Activated gamma-delta T cell treated with anti-CD3 and anti-CD28 coated beads, Interleukin-2, amount 50 U/mL, for 16 hours (primary cell): ENCODE results near the gene GAS7.

Source experiments
- DNase-seq: peaks from one replicate; pipeline ENCODE4 v3.0.0-alpha.2; 2020; ENCODE audit warnings: low read depth

Gene GAS7

DNA sequence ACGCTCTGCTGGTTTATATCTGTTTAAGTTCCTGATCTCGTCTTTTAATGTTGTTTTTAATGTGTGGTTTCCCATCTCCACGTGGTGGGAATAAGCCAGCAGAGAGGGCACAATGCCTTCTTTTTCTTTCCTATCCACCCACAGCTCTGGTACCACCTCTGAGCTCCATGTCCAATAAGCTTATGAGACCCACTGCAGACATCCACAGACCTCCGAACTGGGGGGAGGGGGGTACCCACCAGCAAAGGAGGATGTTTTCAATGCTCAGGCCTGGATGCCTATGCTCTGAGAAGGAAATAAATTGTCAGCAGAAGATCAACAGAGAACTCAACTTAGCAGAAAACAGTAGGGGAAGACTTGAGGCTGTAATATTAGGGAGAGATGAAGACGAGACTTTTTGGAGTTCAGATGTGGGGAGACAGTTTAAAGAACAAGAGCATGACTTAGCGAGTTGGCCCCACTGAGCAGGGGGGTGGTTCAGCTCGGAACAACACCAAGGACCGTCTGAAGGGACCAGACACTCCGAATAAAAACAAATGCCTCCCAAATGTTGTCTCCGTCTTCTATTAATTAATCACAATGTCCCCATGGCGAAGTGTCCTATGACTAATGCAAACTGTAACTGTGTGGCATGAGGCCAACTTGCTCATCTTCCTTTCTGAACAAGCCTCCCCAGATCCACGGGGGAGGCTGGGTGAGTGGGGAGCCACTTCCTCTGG, 62.7 kb downstream of the GAS7 start:
- no peak for DNase-seq

DNA sequence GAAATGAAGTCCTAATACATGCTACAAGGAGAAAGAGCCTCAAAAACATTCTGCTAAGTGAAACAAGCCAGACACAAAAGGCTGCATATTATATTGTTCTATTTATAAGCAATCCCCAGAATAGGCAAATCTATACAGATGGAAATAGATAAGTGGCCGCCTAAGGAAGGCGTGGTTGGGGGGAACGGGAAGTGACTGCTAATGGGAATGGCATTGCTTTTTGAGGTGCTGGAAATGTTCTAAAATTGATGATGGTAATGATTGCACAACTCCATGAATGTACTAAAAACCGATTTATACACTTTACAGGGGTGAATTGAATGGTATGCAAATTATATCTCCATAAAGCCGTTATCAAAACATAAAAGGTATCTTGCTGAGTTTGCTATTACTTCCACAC, 67.7 kb downstream of the GAS7 start:
- DNase-seq: no peak

DNA sequence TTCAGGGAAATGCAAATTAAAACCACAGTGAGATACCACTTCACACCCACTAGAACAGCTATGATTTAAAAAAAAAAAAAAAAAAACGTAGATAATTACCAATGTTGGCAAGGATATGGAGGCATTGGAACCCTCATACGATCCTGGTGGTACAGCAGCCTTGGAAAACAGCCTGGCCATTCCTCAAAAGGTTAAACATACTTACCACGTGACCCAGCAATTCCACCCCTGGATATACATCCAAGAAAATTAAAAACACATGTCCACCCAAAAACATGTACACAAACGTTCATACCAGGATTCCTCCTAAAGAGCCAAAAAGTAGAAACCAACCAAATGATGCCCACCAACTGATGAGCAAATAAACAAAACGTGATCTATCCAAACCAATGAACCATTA, 68.1 kb downstream of the GAS7 start:
- DNase-seq: no peak

DNA sequence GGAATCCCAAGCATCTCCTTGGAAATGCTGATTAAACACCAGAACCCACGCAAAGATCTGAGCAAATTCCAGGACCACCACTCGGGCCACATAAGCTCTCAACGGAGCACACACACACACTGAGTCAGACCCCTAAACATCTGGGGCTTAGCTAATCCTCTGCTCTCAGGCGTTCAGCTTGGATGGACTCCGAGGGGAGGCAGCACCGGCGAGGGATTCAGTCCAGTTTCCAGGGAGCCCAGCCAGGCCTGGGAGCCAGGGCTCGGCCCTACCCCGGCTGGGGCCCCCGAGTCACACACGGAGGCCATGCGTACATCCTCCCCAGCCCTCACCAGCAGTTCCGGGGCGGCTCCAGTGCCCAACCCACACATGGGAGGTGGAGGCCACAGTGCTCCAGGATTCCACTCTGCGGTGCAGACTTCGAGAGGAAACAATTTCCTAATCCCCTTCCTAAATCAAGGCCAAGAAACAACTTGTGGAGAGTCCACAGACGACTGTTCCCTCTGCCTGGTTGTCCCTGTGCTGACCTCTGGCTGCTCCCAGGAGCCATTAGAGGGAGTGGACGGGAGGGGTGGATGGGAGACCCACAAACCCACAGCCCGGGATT, 70.5 kb downstream of the GAS7 start:
- DNase-seq: no peak

DNA sequence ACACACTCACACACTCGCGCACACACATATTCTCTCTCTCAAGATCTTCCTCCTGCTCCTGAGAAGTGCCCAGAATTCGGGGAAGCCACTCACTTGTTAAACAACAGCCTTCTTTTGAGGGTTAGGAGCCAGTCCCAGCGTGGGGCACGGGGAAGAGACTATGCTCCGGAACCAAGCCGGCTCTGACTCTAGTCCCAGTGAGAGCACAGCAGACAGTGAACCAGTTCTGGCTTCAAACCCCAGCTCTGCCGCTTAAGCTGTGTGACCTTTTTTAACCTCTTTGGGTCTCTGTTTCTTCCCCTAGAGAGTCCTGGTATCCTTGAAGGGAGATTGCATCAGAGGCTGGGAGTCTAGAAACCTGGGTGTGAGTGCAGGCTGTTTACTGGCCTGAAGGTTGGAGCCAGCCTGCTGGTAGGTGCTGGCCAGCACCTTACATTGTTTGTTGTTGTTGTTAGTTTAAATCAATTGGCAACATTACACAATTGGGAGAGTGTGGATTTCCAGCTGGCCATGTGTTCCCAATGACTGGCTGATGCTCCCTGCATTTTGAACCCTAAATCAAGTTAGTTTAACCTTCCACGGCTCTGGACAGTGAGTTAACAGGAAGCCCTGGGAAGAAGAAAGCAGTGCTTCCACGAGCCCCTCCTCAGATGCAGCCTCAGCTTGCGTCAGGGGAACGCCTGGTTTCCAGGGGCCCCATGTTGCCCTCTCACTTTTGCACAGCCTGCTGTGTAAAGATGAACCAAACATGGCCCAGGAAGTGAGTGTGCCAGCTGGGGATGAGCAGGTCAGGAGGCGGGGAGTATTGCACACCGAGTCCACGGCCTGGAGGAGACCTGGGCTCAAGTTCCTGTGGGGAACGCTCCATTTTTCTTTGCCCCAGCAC, 71.5 kb downstream of the GAS7 start:
- DNase-seq: no peak

DNA sequence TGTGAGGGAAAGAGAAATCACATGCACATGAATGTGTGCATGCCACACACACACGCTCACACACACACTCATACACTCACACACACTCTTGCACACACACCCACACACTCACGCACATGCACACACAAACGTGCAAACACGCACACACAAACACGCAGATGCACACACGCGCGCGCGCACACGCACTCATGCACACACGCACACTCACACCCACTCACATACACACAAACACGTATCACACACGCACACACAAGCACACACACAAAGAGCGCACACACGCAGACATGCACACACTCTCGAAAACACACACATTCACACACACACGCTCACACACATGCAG, 72.2 kb downstream of the GAS7 start:
- DNase-seq: no peak

DNA sequence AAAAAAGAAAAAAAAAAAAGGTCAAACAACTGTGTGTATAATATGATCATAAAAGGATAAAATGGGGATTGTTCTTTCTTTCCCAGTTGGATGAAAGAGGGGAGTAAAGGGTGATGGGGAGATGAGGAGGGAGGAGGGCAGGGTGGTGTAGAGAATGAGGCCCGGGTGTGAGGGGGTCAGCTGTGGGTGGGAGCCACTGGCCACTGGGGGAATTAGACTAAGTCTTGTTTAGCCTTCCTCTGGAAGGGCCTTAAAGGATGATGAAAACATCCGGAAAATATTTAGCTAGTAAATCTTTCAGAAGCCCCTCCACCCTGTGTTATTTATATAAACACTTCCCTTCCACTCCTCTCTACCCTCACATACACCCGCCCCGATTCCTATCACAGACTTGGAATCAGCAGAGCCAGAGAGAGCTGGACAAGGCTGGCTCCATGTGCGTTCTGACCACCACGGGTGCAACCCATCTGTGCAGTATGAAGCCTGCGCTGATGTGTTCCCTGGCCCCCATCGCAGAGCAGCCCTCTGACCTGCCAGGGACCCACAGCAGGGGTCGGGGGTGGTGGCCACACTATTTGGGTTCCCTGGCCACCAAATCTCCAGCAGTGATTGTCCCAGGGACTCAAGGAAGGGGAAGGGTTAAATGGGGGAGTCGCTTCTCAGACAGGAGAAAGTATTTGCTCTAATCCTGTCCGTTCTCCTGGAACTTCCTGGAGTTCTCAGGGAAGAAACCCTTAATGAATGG, 72.7 kb downstream of the GAS7 start:
- no peak for DNase-seq

DNA sequence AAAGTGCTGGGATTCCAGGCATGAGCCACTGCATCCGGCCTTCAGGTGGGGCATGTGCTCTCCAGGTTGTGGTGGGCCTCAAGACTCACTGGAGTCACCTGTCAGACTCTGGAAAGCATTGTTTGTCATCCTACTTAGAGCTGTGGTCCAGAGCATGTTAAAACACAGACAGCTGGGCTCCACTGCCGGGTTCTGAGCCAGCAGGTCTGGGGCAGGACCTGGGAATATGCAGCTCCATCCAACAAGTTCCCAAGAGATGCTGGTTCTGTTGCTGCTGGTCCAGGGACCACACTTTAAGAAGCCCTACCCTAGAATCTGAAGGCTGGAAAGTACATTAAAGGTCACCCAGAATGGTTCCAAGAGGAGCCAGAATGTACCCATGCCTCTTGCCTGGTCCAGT, 75.3 kb downstream of the GAS7 start:
- no peak for DNase-seq

DNA sequence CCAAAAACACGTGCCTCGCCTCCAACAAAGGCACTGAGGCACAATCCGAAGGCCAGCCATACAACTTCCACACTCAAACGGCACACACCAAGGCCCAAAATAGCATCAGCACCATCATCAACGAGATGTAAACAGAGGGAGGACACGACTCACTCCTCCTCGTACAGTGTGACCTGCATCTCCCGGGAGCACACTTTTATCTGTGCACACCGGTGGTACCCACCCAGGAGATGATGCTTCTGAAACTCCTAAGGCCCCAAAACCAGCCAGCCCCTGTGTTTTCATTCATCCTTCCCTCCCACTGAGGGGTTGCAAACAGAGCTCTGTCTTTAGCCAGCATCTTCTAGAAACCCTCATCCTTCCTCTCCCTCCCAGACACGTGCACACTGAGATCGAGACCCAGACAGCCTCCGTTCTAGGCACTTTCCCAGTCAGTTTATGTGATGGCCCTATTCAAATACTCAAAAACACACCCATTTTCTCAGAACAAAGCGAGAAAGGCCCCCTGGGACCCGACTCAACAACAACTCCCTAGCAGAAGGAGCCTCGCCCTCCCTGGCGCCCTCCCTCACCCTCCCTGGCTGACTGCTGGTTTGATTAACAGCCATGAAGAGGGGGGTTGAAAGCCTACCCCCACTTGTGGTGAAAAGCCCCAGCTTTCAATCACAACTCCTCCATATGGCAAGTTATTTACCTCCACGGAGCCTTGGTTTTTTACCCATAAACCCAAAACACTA, 76.3 kb downstream of the GAS7 start:
- DNase-seq: peak; percentile 14

DNA sequence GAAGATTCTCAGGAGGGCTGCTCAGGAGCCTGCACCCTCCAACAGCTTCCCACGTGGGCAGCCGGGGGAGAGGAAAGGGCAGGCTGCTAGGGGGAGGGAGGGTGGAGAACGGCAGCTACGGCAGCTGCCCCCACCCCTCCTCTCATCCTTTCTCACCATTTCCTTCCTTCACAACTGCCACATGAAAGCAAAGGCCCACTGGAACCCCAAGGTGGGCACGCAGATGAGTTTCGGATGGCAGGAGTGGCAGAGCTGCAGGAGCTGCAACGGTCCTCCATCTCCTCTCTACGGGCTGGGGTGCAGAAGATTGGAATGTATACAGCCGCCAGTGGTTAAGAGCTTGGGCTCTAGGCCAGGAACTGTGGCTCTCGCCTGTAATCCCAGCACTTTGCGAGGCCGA, 77.7 kb downstream of the GAS7 start:
- DNase-seq: peak; percentile 12

DNA sequence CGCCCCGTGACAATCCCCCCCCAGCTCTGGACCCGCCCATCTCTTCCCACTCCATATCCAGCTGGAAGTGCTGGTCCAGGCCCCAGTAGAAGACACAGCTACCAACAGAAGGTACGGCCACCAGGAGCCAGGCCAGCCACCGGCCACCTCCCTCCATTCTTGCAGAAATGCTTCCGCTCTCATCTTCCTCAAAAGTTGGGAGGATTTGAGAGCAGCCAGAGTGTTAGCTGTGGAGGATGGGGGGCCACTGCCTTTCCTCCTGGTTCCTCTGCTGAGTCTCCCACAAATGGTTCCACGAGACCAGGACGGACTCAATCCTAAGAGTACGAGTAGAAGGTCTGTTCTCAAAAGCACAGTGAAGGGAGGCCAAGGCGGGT, 78.3 kb downstream of the GAS7 start:
- DNase-seq: no peak

DNA sequence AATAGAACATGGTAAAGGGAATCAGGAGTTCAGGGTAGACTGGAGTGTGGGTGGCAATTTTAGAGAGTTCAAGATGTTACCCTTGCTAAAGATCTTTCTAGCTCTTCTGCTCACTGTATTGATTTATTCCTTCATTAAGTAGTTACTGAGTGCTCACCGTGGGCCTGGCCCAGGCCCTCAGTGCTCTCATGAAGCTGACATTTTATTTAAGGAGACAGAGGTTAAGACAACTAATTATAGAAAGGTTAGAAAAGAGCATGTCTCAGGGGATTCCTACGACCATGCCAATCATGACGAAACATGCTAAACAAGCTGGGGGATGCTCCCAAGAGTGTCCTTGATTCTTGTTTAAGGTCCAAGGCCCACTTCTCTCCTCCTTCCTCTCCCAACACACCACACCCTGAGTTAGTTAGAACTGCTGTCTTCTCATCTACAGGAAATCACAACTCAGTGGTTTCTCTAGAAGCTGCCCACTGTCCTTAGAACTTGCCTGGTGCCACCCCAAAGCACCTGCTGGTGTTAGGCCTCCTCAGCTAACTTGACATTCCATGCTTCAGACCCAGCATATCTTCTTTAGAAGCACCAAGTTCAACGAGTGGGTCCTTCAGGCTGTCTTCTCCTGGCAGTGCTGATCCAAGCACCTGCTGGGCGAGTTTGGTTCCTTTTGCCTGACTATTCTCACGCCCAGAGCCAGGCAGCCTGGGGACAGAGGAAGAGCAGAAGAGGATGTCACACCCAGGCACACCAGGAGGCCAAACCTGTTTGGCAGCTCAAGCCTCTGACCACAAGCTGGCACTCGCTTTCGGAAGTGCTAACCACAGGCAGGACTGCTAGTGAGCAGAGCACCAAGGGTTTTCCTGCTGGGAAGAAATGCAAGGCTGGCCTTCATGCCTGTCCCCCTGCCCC, 79.0 kb downstream of the GAS7 start:
- DNase-seq: peak; percentile 13

DNA sequence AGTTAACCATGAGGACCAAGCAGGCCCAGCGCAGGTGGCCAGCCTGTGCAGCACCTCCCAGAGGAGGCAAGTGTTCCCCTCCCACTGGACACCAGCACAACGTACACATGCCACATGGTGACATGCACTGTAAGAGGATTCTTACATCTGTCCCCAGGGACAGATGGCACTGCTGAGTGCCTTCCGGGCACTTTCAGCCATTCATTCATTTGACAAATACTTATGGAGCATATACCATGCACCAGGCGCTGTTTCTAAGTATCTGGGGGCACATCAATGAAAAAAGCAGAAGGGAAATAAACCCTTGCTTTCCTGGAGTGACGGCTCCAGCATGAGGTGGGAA, 79.6 kb downstream of the GAS7 start:
- DNase-seq: no peak

DNA sequence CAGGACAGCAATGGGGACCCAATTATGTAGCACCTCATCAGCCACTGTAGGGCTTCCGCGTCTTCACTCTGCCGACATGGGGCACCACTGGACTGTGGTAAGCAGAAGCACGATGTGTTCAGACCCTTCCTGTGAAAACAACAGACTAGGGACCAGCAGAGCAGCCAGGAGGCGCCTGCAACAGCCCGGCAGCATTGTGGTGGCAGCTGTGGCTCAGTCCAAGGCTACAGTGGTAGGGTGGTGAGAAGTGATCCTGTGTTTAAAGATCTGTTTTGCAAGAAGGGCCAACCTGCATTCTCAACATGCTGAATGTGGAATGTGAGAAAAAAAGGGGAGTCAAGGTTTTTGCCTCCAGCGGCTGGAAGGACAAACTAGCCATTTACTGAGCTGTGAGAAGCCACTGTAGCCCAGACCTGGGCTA, 80.8 kb downstream of the GAS7 start:
- DNase-seq: no peak

DNA sequence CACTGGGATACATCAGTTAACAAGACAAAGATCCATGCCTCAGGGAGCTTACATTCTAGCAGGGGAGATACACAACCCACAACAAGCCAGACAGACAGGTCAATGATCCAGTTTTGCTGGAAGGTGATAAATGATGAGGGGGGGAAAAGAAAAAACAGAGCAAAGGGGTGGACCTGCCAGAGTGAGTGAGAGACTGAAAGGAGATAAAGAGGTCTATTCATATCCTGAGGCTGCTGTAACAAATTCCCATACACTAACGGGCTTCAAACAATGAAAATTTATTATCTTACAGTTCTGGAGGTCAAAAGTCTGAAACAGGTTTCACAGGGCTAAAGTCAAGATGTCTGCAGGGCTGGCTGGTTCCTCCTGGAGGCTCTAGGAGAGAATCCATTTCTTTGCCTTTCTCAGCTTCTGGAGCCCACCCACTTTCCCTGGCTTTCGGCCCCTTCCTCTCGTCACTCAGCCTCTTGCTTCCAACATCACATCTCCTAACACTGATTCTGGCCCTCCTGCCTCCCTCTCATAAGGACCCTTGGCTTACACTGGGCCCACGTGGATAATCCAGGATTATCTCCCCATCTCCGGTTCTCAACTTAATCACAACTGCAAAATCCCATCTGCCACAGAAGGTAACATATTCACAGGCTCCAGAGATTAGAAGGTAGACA, 81.5 kb downstream of the GAS7 start:
- DNase-seq: no peak

DNA sequence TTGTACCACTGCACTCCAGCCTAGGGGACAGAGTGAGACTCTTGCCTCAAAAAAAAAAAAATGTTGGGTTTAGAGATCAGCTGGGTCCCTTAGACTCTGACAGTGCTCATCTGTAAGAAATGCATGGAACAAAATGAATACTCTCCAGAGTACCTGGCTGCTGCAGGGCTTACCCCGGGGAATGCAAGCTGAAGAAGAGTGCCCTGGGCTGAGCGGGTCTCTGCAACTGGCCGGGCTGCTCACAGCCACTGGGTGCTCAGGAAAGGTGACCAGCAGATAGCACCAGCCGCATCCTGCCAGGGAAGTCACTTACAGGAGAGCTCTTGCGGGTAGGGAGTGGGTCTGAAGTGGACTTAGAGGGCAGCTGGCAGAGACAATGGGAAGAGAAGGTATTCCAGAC, 82.1 kb downstream of the GAS7 start:
- DNase-seq: no peak

DNA sequence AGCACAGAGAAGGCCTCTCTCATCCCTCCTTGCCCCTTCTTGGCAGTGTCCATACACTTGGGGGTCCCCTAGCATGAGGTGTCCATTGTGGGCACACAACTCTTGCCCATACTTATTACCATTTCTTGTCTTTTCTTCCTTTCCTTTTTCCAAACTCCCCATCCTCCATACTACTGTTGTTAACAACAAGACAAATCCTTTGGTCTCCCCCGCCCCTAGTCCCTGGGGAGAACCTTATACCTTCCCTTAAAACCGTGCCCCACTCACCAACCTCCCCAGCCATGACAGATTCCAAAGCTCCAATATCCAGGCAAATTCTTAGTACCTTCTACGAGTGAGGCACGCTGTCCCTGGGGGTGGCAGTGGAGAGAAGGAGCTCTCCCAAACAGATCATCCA, 82.9 kb downstream of the GAS7 start:
- DNase-seq: no peak

DNA sequence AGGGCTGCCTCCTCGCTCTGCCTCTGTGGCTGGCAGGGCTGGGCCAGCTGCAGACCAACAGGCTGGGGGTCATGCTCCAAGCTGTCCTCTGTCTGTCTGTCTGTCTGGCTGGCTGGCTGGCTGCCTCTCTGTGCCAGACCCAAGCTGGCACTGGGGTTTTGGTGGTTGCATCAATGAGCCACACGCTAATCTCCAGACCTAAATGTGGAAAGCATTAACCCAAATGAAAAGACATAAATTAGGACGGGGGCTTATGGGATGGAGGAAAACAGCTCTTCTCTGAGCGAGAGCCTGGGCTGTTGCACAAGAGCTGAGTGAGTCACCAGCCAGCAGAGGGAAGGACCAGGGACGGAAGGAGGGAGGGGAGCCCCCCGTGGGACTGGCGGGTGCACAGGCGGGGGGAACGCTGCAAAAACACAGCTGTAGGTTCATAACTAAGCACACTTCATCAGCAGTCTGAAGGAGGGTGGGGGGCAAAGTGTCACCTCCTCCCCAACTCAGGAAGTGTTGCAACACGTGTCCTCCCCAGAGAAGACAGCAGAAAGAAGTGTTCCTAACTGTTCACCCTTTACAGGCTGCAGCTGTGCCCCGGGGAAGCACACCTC, 83.4 kb downstream of the GAS7 start:
- DNase-seq: peak; percentile 82

DNA sequence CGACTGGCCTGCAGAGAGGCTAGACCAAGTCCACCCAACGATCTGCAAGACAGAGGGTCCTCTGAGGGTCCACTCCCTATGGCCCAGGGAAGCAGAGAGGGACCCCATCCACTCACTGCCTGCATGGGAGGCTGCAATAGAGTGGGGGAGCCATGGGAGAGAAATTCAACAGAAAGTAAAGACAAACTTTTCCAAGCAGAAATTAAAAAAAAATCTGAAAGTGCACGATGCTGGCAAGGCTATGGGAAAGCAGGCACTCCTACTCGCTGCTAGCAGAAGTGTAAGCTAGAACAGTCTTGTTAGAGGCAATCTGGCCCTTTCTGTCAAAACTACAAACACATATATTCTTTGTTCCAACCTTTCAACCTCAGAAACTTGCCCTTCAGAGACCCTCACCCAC, 85.4 kb downstream of the GAS7 start:
- no peak for DNase-seq

DNA sequence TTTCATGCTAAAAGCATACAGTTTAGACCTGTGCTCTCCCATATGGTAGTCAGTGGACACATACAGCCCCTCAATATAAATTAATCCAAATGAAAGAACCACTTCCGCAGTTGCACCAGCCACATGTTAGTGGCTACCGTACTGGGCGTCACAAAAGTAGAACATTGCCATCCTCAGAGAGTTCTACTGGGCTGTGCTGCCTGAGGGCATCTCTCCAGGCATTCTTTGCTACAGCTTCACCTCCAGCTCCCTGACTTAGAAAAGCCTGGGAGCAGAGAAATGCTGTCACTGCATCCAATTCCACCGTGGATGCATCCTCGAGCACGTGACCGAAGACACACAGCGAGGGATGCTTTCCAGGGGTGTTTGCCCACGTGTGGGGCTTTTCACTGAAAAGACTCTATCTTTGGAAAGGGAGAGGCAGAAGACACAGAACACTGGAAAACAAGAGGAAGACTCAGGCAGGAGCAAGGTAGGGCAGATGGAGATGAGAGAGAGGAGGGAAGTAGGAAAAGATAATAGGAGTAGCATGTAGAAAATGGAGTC, 86.4 kb downstream of the GAS7 start:
- no peak for DNase-seq
